ENCODE results near the gene RGSL1.

RGSL1 gene

GRCh38 chr1:182450087-182450486 is at the start of gene RGSL1:
Gene RGSL1, plus strand, starts transcription at chr1:182450146. Its CDS starts 20 bp downstream, at chr1:182450166.
- Histone ChIP-seq H3K36me3 (no peaks in the 10 kb centered on the region), H3K27ac (no peak within 1 kb of the TSS), H3K9me3 (no peaks in the 10 kb centered on the region), H3K27me3 (peaks cover 0 to 3% of the 10 kb centered on the region in 2 donors), H3K4me3 (no peak within 1 kb of the TSS), H3K4me1 (no peaks in the 10 kb centered on the region)
- no peak for DNase-seq
- TF ChIP-seq CTCF (IDR thresholded peaks at IDR 0.05): no peak
- intact Hi-C loops (cut with DNase I; ENCODE audit: low total_unique reads): no loop called here

- H3K4me1 ChIP-seq: peaks cover 0 to 16% (median 12%) of the 10 kb centered on the region in 4 donors
- peaks cover 0 to 6% of the 10 kb centered on the region in 2 donors for H3K27me3 ChIP-seq
- no peaks in the 10 kb centered on the region for H3K36me3 ChIP-seq
- peaks cover 0 to 2% (median 0%) of the 10 kb centered on the region in 3 donors for H3K9me3 ChIP-seq
- intact Hi-C loops (cut with DNase I; ENCODE audit: low total_unique reads): no loop called here
- H3K4me3 ChIP-seq: no peak within 1 kb of the TSS
- no peak within 1 kb of the TSS for H3K27ac ChIP-seq
- TF ChIP-seq CTCF (IDR thresholded peaks at IDR 0.05): no peak
- DNase-seq: no peak
These were observed 49.4 kb upstream of the RGSL1 start, which contains the start of gene TEDDM1 for GRCh38 chr1:182400567-182400966. Gene TEDDM1, minus strand, starts transcription at chr1:182400667. Its CDS starts 182 bp downstream, at chr1:182400485.

GRCh38 chr1:182404781-182405180 is 45.2 kb upstream of the RGSL1 start:
- H3K4me3 ChIP-seq: no peak overlapping the region
- TF ChIP-seq CTCF (IDR thresholded peaks at IDR 0.05): no peak
- DNase-seq: no peak
- H3K9me3 ChIP-seq: peaks cover 0 to 7% (median 0%) of the 10 kb centered on the region in 3 donors
- peaks cover 0 to 4% (median under 1%) of the 10 kb centered on the region in 4 donors for H3K4me1 ChIP-seq
- no peak overlapping the region for H3K27ac ChIP-seq
- H3K36me3 ChIP-seq: no peaks in the 10 kb centered on the region
- H3K27me3 ChIP-seq: peaks cover 0 to 16% of the 10 kb centered on the region in 2 donors
- intact Hi-C loops (cut with DNase I; ENCODE audit: low total_unique reads): no loop called here

GRCh38 chr1:182405578-182405977 is 44.4 kb upstream of the RGSL1 start:
- H3K27ac ChIP-seq: no peak overlapping the region
- peaks cover 0 to 12% (median 8%) of the 10 kb centered on the region in 4 donors for H3K4me1 ChIP-seq
- H3K36me3 ChIP-seq: no peaks in the 10 kb centered on the region
- no peak overlapping the region for H3K4me3 ChIP-seq
- TF ChIP-seq CTCF (IDR thresholded peaks at IDR 0.05): no peak
- H3K9me3 ChIP-seq: peaks cover 0 to 7% (median 0%) of the 10 kb centered on the region in 3 donors
- intact Hi-C loops (cut with DNase I; ENCODE audit: low total_unique reads): no loop called here
- peaks cover 0 to 16% of the 10 kb centered on the region in 2 donors for H3K27me3 ChIP-seq
- no peak for DNase-seq

- Histone ChIP-seq H3K36me3 (no peaks in the 10 kb centered on the region), H3K27ac (no peak overlapping the region), H3K4me1 (peaks cover 0 to 16% (median 11%) of the 10 kb centered on the region in 4 donors), H3K27me3 (peaks cover 0 to 16% of the 10 kb centered on the region in 2 donors), H3K4me3 (no peak overlapping the region), H3K9me3 (peaks cover 0 to 7% (median 0%) of the 10 kb centered on the region in 3 donors)
- TF ChIP-seq CTCF (IDR thresholded peaks at IDR 0.05): no peak
- no peak for DNase-seq
- intact Hi-C loops (cut with DNase I; ENCODE audit: low total_unique reads): no loop called here
These were observed 43.9 kb upstream of the RGSL1 start for GRCh38 chr1:182406012-182406411.
